Fibroblast of lung (primary cell): ENCODE measurements around the gene LCMT2.

Experiments
- EZH2 ChIP-seq: IDR thresholded peaks from 2 replicates; pipeline ENCODE4 v1.5.1; 2012; ENCODE audit warnings: low read length, control low read depth, mild to moderate bottlenecking; ENCODE audit errors: missing control alignments
- TF ChIP-seq, protein P1 (sequence below), 2 donors: IDR thresholded peaks in 1 of 2; conservative IDR thresholded peaks in 1 of 2; 1 replicate in 1 of 2; 2 replicates in 1 of 2; pipeline ENCODE4 v1.5.1; 2011 to 2012; ENCODE audit warnings: low read length in 2 of 2, control low read depth in 1 of 2, inconsistent platforms in 1 of 2, low read depth in 1 of 2, mild to moderate bottlenecking in 1 of 2

DNA sequence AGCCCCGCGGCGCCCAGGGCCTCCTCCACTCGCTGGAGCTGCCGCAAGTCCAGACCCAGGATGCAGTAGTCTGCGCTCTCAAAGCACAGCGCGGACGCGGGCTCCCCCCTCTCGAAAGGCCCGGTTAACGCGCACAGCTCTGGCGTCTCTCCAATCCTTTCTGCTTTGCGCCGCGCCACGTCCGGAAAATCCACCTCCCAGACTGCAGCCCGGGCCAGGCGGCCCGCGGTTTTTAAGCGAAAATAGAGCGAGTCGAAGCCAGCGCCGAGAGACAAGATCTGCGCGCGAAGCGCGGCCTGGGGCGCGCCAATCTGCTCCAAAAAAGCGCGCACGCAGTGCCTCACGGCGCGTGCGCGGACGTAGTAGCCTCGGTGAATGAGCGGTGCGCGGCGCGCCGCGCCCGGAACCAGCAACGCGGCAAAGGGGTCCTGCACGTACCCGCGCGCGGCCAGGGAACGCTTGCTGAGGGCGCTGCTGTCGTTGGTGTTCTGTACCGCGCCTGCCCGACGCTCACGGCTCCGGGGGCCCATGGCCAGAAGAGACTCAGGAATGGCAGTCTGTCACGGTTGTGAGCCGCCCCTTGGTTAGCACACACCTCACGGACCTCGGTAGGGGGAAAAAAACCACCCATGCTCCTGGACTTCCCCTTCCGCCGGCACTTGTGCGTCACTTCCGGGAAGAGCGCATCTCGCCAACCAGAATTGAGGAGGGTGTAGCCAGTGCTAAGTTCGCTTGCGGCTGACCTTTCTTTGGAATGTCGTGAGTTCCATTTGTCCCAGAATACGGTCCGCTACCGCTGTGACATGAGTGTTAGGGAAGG, at the start of gene LCMT2:
- TF ChIP-seq, protein P1, sequence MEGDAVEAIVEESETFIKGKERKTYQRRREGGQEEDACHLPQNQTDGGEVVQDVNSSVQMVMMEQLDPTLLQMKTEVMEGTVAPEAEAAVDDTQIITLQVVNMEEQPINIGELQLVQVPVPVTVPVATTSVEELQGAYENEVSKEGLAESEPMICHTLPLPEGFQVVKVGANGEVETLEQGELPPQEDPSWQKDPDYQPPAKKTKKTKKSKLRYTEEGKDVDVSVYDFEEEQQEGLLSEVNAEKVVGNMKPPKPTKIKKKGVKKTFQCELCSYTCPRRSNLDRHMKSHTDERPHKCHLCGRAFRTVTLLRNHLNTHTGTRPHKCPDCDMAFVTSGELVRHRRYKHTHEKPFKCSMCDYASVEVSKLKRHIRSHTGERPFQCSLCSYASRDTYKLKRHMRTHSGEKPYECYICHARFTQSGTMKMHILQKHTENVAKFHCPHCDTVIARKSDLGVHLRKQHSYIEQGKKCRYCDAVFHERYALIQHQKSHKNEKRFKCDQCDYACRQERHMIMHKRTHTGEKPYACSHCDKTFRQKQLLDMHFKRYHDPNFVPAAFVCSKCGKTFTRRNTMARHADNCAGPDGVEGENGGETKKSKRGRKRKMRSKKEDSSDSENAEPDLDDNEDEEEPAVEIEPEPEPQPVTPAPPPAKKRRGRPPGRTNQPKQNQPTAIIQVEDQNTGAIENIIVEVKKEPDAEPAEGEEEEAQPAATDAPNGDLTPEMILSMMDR (conservative IDR thresholded peaks at IDR 0.05 in 1 of 2, IDR thresholded peaks at IDR 0.05 in 1 of 2; ENCODE audit: low read depth in 1 of 2, low read length in 2 of 2) = no peak
- no peak for TF ChIP-seq EZH2
